Skin epidermis (tissue), 12 donors: ENCODE data around the gene PHF10.

Experiments used
- H3K27ac ChIP-seq, 21 experiments: fragments of 200-600 bp; sonication (generic) in 11 of 21; one replicate each; pipeline ENCODE4 v1.5.0; 2020; ENCODE audit warnings: mild to moderate bottlenecking in 3 of 21, inconsistent platforms in 2 of 21, moderate library complexity in 2 of 21
- H3K4me3 ChIP-seq, 7 experiments: fragments of 200-600 bp; sonication (generic) in 2 of 7; one replicate each; pipeline ENCODE4 v1.5.0; 2020; ENCODE audit warnings: inconsistent platforms in 2 of 7, mild to moderate bottlenecking in 2 of 7, moderate library complexity in 1 of 7

Gene PHF10

GRCh38 chr6:169689287-169689686 is 35.0 kb downstream of the PHF10 start:
- H3K4me3 ChIP-seq = no peak overlapping the region
- no peak overlapping the region for H3K27ac ChIP-seq

- Histone ChIP-seq H3K4me3 (no peak overlapping the region), H3K27ac (no peak overlapping the region)
Measured at GRCh38 chr6:169685860-169686259, 38.4 kb downstream of the PHF10 start.

- no peak overlapping the region for H3K27ac ChIP-seq
- H3K4me3 ChIP-seq = no peak overlapping the region
Measured at GRCh38 chr6:169684056-169684455, 40.2 kb downstream of the PHF10 start.

GRCh38 chr6:169678342-169678741 is 46.0 kb downstream of the PHF10 start:
- H3K4me3 ChIP-seq = no peak overlapping the region
- no peak overlapping the region for H3K27ac ChIP-seq

- H3K4me3 ChIP-seq = no peak overlapping the region
- no peak overlapping the region for H3K27ac ChIP-seq
Measured at GRCh38 chr6:169677096-169677495, 47.2 kb downstream of the PHF10 start.

GRCh38 chr6:169675011-169675410 is 49.3 kb downstream of the PHF10 start:
- H3K4me3 ChIP-seq = no peak overlapping the region
- no peak overlapping the region for H3K27ac ChIP-seq

- Histone ChIP-seq H3K4me3 (no peak overlapping the region), H3K27ac (no peak overlapping the region)
Measured at GRCh38 chr6:169671563-169671962, 52.7 kb downstream of the PHF10 start.

GRCh38 chr6:169669889-169670288 is 54.4 kb downstream of the PHF10 start:
- Histone ChIP-seq H3K4me3 (no peak overlapping the region), H3K27ac (peak overlapping the region in 4 of 21 experiments; percentile 26 to 36 (median 28))

GRCh38 chr6:169669147-169669546 is 55.2 kb downstream of the PHF10 start:
- peak overlapping the region in 5 of 21 experiments; percentile 1 to 36 (median 27) for H3K27ac ChIP-seq
- H3K4me3 ChIP-seq = no peak overlapping the region

- Histone ChIP-seq H3K4me3 (no peak overlapping the region), H3K27ac (no peak overlapping the region)
Measured at GRCh38 chr6:169668203-169668847, 56.0 kb downstream of the PHF10 start.

- H3K4me3 ChIP-seq = no peak overlapping the region
- H3K27ac ChIP-seq = no peak overlapping the region
Measured at GRCh38 chr6:169667716-169668115, 56.6 kb downstream of the PHF10 start.

GRCh38 chr6:169666441-169666840 is 57.9 kb downstream of the PHF10 start:
- Histone ChIP-seq H3K27ac (no peak overlapping the region), H3K4me3 (no peak overlapping the region)

GRCh38 chr6:169665289-169665688 is 59.0 kb downstream of the PHF10 start:
- Histone ChIP-seq H3K4me3 (no peak overlapping the region), H3K27ac (no peak overlapping the region)

GRCh38 chr6:169664227-169664626 is 60.1 kb downstream of the PHF10 start:
- Histone ChIP-seq H3K27ac (no peak overlapping the region), H3K4me3 (no peak overlapping the region)

- no peak overlapping the region for H3K4me3 ChIP-seq
- no peak overlapping the region for H3K27ac ChIP-seq
Measured at GRCh38 chr6:169663468-169663867, 60.8 kb downstream of the PHF10 start.

GRCh38 chr6:169661391-169661756 is 62.9 kb downstream of the PHF10 start:
- Histone ChIP-seq H3K4me3 (no peak overlapping the region), H3K27ac (no peak overlapping the region)

- H3K4me3 ChIP-seq = no peak overlapping the region
Measured at GRCh38 chr6:169660751-169661390, 63.4 kb downstream of the PHF10 start.

GRCh38 chr6:169659820-169660610 is 64.3 kb downstream of the PHF10 start:
- Histone ChIP-seq H3K4me3 (no peak overlapping the region), H3K27ac (no peak overlapping the region)

More at GRCh38 chr6:169660751-169661390, 63.4 kb downstream of the PHF10 start:
- no peak overlapping the region for H3K27ac ChIP-seq

- Histone ChIP-seq H3K27ac (no peak overlapping the region), H3K4me3 (no peak overlapping the region)
Measured at GRCh38 chr6:169657284-169657610, 67.1 kb downstream of the PHF10 start.

GRCh38 chr6:169656546-169657283 is 67.6 kb downstream of the PHF10 start:
- no peak overlapping the region for H3K27ac ChIP-seq
- H3K4me3 ChIP-seq = no peak overlapping the region
